Gastrocnemius medialis (tissue), 4 donors: Measurements from ENCODE around the gene PBRM1.

Experiments used
- POLR2A ChIP-seq, 2 donors: fragments of 450-650 bp; IDR thresholded peaks; one replicate each; pipeline ENCODE4 v1.6.1; 2017; ENCODE audit warnings: antibody characterized with exemption in 2 of 2, mild to moderate bottlenecking in 2 of 2, moderate library complexity in 2 of 2
- TF ChIP-seq, protein P1 (sequence below), 5 experiments: fragments of 450-650 bp in 3 of 5; fragments of 200-600 bp in 2 of 5; sonication (generic) in 2 of 5; IDR thresholded peaks in 4 of 5; conservative IDR thresholded peaks in 1 of 5; 1 replicate in 4 of 5; 2 replicates in 1 of 5; pipeline ENCODE4 v1.5.1; 2016 to 2019; ENCODE audit warnings: antibody characterized with exemption in 5 of 5, mild to moderate bottlenecking in 3 of 5, moderate library complexity in 3 of 5

DNA sequence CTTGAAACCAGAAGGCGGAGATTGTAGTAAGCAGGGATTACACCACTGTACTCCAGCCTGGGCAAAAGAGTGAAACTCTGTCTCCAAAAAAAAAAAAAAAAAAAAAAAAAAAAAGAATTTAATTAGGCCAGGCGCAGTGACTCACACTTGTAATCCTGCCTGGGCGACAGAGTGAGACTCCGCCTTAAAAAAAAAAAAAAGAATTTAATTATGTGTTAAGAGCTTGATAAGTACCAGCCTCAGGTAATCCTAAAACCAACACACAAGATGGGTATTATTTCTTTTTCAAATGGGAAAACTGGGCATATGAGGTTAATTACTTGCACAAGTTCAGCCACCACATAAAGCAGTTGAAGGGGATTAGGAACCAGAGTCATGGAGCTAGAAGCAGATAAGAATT, 49.0 kb downstream of the PBRM1 start:
- no peak for TF ChIP-seq POLR2A (IDR thresholded peaks at IDR 0.05)
- TF ChIP-seq, protein P1, sequence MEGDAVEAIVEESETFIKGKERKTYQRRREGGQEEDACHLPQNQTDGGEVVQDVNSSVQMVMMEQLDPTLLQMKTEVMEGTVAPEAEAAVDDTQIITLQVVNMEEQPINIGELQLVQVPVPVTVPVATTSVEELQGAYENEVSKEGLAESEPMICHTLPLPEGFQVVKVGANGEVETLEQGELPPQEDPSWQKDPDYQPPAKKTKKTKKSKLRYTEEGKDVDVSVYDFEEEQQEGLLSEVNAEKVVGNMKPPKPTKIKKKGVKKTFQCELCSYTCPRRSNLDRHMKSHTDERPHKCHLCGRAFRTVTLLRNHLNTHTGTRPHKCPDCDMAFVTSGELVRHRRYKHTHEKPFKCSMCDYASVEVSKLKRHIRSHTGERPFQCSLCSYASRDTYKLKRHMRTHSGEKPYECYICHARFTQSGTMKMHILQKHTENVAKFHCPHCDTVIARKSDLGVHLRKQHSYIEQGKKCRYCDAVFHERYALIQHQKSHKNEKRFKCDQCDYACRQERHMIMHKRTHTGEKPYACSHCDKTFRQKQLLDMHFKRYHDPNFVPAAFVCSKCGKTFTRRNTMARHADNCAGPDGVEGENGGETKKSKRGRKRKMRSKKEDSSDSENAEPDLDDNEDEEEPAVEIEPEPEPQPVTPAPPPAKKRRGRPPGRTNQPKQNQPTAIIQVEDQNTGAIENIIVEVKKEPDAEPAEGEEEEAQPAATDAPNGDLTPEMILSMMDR (IDR thresholded peaks at IDR 0.05 in 4 of 5, conservative IDR thresholded peaks at IDR 0.05 in 1 of 5), result no peak
